ENCODE data around the gene LAMA3. TPM values are rescaled to one million over a fixed set of nuclear protein-coding genes. Genes with fewer than 3 reads are reported as not detected.

LAMA3 gene
- total RNA-seq, 4 donors from 2014 or later = 14.9 to 81.4 (median 69.3) TPM

DNA sequence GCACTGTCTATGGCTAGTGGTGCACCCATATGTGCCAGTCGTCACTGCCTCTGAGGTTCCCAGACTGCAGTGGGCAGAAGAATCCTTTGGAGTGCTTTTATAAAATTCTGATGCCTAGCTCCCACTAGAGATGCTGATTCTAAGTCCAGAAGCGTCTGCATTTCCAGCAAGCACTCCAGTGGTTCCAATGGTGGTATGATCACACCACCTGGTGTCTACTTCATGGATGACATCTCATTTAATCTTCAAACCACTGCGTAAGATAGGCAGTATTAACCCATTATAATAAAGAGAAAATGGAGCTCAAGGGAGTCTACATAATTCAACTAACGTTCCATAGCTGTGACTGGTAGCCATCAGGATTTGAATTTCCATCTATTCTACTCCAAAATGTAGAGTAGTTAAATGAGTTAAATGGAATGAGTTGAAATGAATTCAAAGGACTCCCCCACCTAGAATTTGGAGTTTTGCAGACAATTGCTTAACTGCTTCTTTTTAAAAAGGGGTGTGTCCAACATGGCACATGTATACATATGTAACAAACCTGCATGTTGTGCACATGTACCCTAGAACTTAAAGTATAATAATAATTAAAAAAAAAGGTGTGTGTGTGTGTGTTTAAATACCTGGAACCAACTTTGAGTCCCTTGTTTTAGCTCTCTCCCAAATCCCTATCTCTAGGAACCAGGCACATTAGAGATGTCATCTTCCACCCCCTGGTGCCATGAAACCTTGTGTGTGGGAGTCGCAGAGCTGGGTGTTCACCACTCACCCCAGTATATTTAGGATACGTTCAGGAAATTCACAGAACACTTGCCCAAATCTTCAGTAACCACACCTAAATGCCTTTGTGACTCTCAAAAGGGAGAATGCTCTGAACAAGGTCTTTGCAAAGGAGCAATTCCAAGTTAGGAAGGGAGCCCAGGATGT lies 14.1 kb downstream of the LAMA3 start:
- TF ChIP-seq POLR2A (IDR thresholded peaks at IDR 0.05) = no peak
- TF ChIP-seq, protein P1, sequence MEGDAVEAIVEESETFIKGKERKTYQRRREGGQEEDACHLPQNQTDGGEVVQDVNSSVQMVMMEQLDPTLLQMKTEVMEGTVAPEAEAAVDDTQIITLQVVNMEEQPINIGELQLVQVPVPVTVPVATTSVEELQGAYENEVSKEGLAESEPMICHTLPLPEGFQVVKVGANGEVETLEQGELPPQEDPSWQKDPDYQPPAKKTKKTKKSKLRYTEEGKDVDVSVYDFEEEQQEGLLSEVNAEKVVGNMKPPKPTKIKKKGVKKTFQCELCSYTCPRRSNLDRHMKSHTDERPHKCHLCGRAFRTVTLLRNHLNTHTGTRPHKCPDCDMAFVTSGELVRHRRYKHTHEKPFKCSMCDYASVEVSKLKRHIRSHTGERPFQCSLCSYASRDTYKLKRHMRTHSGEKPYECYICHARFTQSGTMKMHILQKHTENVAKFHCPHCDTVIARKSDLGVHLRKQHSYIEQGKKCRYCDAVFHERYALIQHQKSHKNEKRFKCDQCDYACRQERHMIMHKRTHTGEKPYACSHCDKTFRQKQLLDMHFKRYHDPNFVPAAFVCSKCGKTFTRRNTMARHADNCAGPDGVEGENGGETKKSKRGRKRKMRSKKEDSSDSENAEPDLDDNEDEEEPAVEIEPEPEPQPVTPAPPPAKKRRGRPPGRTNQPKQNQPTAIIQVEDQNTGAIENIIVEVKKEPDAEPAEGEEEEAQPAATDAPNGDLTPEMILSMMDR (IDR thresholded peaks at IDR 0.05) = peak in 4 of 6 experiments; percentile 40 to 91 (median 90)
- no peaks in the 10 kb centered on the region for H3K36me3 ChIP-seq
- peak in 1 of 3 donors; percentile 55 for DNase-seq
- H3K4me1 ChIP-seq = no peaks in the 10 kb centered on the region
- H3K27me3 ChIP-seq = no peaks in the 10 kb centered on the region
- no peak overlapping the region for H3K27ac ChIP-seq
- no peaks in the 10 kb centered on the region for H3K9me3 ChIP-seq
- no peak overlapping the region for H3K4me3 ChIP-seq

DNA sequence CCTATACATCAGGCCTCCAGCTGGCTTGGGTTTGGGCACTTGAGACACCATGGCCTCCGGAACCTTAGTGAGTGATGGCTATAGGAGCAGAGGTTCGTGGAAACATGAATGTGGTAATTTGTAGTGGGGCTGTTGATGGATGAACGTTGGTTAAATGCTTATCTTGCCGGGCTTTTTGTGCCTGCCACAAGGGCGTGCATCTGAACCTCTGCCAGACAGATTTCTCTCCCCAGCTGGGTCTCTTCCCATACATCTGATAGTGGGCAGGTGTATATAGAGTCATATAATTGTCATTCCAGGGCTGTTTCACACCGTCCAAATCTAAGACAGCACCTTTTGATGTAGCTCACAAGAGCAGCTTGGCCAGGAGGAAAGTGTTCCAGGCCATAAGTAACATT lies 14.7 kb downstream of the LAMA3 start:
- H3K36me3 ChIP-seq = no peaks in the 10 kb centered on the region
- no peaks in the 10 kb centered on the region for H3K9me3 ChIP-seq
- no peaks in the 10 kb centered on the region for H3K27me3 ChIP-seq
- H3K27ac ChIP-seq = no peak overlapping the region
- TF ChIP-seq POLR2A (IDR thresholded peaks at IDR 0.05) = no peak
- TF ChIP-seq, protein P1 (IDR thresholded peaks at IDR 0.05) = no peak
- no peak overlapping the region for H3K4me3 ChIP-seq
- H3K4me1 ChIP-seq = no peaks in the 10 kb centered on the region
- no peak for DNase-seq

DNA sequence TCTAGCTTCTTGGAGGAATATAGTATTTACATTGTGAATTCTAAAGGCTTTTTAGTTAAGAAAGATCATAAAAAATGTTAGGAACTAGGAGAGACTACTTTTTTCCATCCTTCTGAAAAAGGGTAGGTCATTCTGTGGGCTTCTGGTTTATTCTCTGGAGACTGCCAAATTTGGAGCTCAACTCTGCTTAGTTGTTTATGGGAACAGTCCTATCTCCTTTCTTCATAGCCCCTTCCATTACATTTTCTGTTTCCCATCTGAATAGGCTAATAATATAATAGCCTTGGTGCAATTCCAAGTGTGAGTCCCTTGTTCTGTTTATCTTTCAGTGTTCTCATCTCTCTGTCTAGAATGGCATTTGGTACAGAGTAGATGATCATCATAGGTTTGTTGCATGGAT lies 15.6 kb downstream of the LAMA3 start:
- H3K4me1 ChIP-seq = no peaks in the 10 kb centered on the region
- no peaks in the 10 kb centered on the region for H3K27me3 ChIP-seq
- no peaks in the 10 kb centered on the region for H3K9me3 ChIP-seq
- TF ChIP-seq POLR2A (IDR thresholded peaks at IDR 0.05) = no peak
- no peak for DNase-seq
- H3K4me3 ChIP-seq = no peak overlapping the region
- H3K27ac ChIP-seq = no peak overlapping the region
- H3K36me3 ChIP-seq = no peaks in the 10 kb centered on the region

DNA sequence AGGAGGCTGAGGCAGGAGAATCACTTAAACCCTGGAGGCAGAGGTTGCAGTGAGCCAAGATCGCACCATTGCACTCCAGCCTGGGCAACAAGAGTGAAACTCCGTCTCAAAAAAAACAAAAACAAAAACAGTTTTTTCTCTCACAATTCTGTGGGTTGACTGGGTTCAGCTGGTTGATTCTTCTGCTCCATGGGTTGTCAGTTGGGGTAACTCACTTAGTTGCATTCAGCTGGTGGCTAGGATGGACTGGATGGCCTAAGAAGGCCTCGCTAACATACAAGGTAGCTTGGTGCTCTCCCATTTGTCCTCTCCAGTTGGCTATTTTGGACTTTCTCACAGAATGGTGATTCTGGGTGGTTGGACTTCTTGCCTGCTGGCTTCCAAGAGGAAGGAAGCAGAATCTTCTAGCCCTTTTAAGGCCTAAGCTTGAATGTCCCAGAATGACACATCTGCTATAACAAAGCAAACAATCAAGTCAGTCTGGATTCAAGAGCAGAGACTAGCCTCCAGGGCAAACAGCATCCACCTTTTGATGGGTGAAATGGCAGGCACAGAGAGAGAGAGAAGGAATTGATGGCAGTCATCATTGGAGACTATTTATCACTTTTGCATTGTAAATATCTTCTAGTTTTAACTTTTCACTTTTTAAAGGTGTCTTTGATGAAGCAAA lies 17.9 kb downstream of the LAMA3 start:
- TF ChIP-seq, protein P1 (IDR thresholded peaks at IDR 0.05) = no peak
- TF ChIP-seq POLR2A (IDR thresholded peaks at IDR 0.05) = no peak
- no peak for DNase-seq

DNA sequence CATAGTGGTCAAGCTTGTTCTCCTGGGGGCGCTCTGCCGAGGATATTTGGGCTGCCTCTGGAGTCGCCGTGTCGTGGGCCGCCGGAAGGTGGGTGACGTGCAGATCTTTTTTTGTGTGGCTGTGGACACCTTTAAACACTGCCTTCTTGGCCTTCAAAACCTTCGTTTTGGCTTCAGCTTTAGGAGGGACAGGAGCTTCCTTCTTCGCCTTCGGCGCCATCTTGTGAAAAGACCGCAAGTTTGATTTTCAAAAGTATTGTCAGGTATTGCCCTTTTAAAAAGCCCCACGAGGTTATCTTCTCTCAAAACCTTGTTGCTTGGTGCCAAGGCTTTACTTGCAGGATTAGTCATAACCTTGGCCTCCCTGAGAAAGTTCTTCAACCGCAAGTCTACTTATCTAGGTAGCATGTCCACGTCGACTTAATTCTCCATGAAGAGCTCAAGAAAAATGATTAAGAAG lies 20.8 kb downstream of the LAMA3 start:
- no peaks in the 10 kb centered on the region for H3K36me3 ChIP-seq
- H3K27me3 ChIP-seq = no peaks in the 10 kb centered on the region
- H3K4me1 ChIP-seq = peaks cover 0 to 12% (median 0%) of the 10 kb centered on the region in 4 donors
- H3K9me3 ChIP-seq = no peaks in the 10 kb centered on the region
- no peak for DNase-seq
- peak overlapping the region in 1 of 4 donors; percentile 41 for H3K27ac ChIP-seq
- no peak overlapping the region for H3K4me3 ChIP-seq
- no peak for TF ChIP-seq POLR2A (IDR thresholded peaks at IDR 0.05)

More for the DNA sequence above, 17.9 kb downstream of the LAMA3 start:
- Histone ChIP-seq H3K27ac (no peak overlapping the region), H3K4me3 (no peak overlapping the region), H3K27me3 (no peaks in the 10 kb centered on the region), H3K4me1 (peaks cover 0 to 8% (median 0%) of the 10 kb centered on the region in 4 donors), H3K9me3 (no peaks in the 10 kb centered on the region), H3K36me3 (no peaks in the 10 kb centered on the region)

DNA sequence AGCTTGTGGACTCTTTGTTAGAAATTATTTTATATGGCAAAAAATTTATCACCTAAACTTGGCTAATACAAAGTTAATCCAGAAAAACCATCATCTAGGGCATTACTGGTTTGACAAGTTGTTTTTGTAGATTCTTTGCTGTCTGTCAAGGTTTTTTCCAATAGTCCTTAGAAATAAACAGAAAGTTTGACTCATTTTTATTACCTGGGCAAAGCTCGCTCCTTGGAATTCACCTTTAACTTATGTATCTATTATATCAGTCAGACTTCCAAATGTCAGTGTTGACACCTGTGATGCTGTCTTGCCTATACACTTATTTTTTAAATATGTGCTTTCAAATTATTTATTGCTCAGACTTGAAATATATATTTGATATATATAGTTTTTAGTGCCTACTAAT lies 21.7 kb downstream of the LAMA3 start:
- no peaks in the 10 kb centered on the region for H3K36me3 ChIP-seq
- H3K4me3 ChIP-seq = no peak overlapping the region
- peaks cover 0 to 12% (median 0%) of the 10 kb centered on the region in 4 donors for H3K4me1 ChIP-seq
- H3K27me3 ChIP-seq = no peaks in the 10 kb centered on the region
- H3K27ac ChIP-seq = peak overlapping the region in 2 of 4 donors; percentile 41 to 60
- TF ChIP-seq, protein P1 (IDR thresholded peaks at IDR 0.05) = no peak
- no peak for TF ChIP-seq POLR2A (IDR thresholded peaks at IDR 0.05)
- H3K9me3 ChIP-seq = no peaks in the 10 kb centered on the region
- DNase-seq = no peak

All from Peyer's patch (tissue), 4 donors.